Measurements from ENCODE around the gene ERCC4. TPM values are rescaled to one million over a fixed set of nuclear protein-coding genes. Genes with fewer than 3 reads are reported as not detected.

ERCC4 gene
- total and polyA plus RNA-seq, 4 donors, result 12.8 to 17.2 (median 14.7) TPM

DNA sequence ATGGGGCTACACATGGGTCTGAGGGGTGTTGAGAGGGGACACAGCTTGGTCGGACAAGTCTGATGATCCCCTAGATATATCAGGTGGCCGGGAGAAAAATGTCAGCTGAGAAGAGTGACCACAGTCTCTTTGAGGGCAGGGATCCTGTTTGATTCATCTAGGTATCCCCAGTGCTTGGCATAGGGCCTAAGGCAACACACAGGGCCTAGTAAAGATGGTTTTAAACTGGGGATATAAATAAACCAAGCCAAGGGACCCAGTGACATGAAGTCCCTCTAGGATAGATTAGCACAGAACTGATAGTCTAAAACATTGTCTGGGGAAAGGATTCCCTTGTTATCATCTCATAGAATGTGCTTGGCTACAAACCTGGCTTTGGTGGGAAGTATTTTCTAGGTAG lies 1.4 kb downstream of the ERCC4 start:
- H3K27me3 ChIP-seq (ENCODE audit: control insufficient read depth, insufficient read depth, low read length), result no peaks in the 10 kb centered on the region
- WGBS (ENCODE audit: insufficient coverage), result 100% methylated on average over 2 of the region's 2 CpGs
- DNase-seq (ENCODE audit: low read depth in 4 of 6, low spot score in 6 of 6), result no peak
- no peaks in the 10 kb centered on the region for H3K36me3 ChIP-seq (ENCODE audit: control insufficient read depth, insufficient read depth, low read length)
- peaks cover 13% of the 10 kb centered on the region for H3K4me1 ChIP-seq (ENCODE audit: control insufficient read depth, insufficient read depth, low read length)
- no peaks in the 10 kb centered on the region for H3K9me3 ChIP-seq (ENCODE audit: control insufficient read depth, insufficient read depth, low read length)
- H3K4me3 ChIP-seq (ENCODE audit: low read depth, low read length), result no peak overlapping the region
- no peak overlapping the region for H3K27ac ChIP-seq (ENCODE audit: low read depth, low read length)

DNA sequence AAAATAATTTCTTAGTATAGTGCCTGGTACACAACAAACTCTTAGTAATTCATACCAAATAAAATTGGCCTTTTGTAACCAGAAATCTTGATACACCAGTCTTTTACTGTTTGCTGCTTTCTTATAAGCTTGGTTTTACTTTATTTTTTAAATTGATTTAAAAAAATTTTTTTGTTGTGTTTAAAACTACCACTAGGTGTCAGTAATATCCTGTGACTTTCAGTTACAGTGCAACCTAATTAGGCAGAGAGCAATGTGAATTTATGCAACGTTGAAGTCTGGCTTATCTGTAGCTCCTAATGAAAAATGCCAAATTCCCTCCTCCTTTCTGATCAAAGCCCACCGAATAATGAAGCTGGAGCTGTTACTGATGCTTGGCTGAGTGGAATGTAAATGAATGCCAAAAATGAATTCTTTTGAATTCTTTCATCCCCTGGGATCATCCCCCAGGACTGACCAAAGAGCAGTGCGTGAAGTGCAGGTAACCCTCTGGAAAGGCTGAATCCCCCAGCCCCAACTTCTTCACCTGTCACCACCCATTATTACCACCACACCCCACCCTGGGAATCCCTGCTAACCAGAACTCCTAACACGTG lies 3.8 kb downstream of the ERCC4 start:
- H3K4me1 ChIP-seq (ENCODE audit: control insufficient read depth, insufficient read depth, low read length), result peaks cover 13% of the 10 kb centered on the region
- 80% methylated on average over 1 of the region's 4 CpGs for WGBS (ENCODE audit: insufficient coverage)
- no peaks in the 10 kb centered on the region for H3K36me3 ChIP-seq (ENCODE audit: control insufficient read depth, insufficient read depth, low read length)
- no peak overlapping the region for H3K4me3 ChIP-seq (ENCODE audit: low read depth, low read length)
- H3K27ac ChIP-seq (ENCODE audit: low read depth, low read length), result no peak overlapping the region
- DNase-seq (ENCODE audit: low read depth in 4 of 6, low spot score in 6 of 6), result peak in 5 of 6 donors; percentile 26 to 90 (median 38)
- no peaks in the 10 kb centered on the region for H3K27me3 ChIP-seq (ENCODE audit: control insufficient read depth, insufficient read depth, low read length)
- H3K9me3 ChIP-seq (ENCODE audit: control insufficient read depth, insufficient read depth, low read length), result no peaks in the 10 kb centered on the region

- Histone ChIP-seq H3K27me3 (ENCODE audit: control insufficient read depth, insufficient read depth, low read length) (no peaks in the 10 kb centered on the region), H3K9me3 (ENCODE audit: control insufficient read depth, insufficient read depth, low read length) (no peaks in the 10 kb centered on the region), H3K4me3 (ENCODE audit: low read depth, low read length) (no peak overlapping the region), H3K27ac (ENCODE audit: low read depth, low read length) (no peak overlapping the region), H3K36me3 (ENCODE audit: control insufficient read depth, insufficient read depth, low read length) (no peaks in the 10 kb centered on the region), H3K4me1 (ENCODE audit: control insufficient read depth, insufficient read depth, low read length) (no peaks in the 10 kb centered on the region)
- DNase-seq (ENCODE audit: low read depth in 4 of 6, low spot score in 6 of 6), result peak in 1 of 6 donors; percentile 57
- no CpG with 5 or more reads among the region's 4 CpGs for WGBS (ENCODE audit: insufficient coverage)
Measured at GRCh38 chr16:13926464-13926863, 6.5 kb downstream of the ERCC4 start.

DNA sequence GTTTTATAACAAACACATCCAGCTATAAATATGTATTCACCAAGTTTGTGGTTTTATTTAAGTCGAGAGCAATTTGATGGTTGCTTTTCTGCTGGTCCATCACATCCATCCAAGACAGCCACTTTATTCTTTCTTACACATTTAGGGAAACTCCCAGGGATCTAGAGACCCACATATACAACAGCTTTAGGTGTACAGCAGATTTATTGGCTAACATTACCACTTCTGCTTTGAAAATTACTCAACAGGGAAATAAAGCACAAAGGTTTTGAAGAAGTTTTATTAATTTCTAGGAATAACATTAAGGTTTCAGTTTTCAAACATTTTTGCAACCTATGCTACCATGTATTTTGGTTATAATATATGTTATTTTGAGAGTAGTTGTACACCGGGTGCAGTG lies 6.9 kb downstream of the ERCC4 start:
- no peak for DNase-seq (ENCODE audit: low read depth in 4 of 6, low spot score in 6 of 6)
- WGBS (ENCODE audit: insufficient coverage), result no CpG with 5 or more reads among the region's 2 CpGs
- no peak overlapping the region for H3K27ac ChIP-seq (ENCODE audit: low read depth, low read length)

DNA sequence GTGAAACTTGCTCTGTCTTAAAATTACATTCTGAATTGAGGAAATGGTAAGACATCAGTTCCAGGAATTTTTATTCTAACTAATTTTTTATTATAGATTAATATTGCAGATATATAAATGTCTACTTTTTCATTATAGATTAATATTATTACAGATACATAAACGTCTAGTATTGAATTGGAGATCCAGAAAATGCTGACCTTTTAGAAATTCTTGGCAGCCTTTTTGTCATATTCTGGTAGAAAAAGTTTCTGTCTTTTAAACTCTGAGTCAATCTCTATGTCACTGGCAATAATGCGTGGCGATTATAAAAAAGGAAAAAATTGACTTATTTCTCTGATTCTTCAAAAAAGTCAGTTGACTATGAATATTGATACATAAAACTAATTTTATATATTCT lies 8.7 kb downstream of the ERCC4 start:
- H3K27ac ChIP-seq (ENCODE audit: low read depth, low read length), result no peak overlapping the region
- H3K4me3 ChIP-seq (ENCODE audit: low read depth, low read length), result no peak overlapping the region
- no peak for DNase-seq (ENCODE audit: low read depth in 4 of 6, low spot score in 6 of 6)
- H3K9me3 ChIP-seq (ENCODE audit: control insufficient read depth, insufficient read depth, low read length), result no peaks in the 10 kb centered on the region
- no CpG with 5 or more reads among the region's 3 CpGs for WGBS (ENCODE audit: insufficient coverage)
- H3K36me3 ChIP-seq (ENCODE audit: control insufficient read depth, insufficient read depth, low read length), result no peaks in the 10 kb centered on the region
- H3K4me1 ChIP-seq (ENCODE audit: control insufficient read depth, insufficient read depth, low read length), result no peaks in the 10 kb centered on the region
- no peaks in the 10 kb centered on the region for H3K27me3 ChIP-seq (ENCODE audit: control insufficient read depth, insufficient read depth, low read length)

More for the DNA sequence above, 6.9 kb downstream of the ERCC4 start:
- H3K36me3 ChIP-seq (ENCODE audit: control insufficient read depth, insufficient read depth, low read length), result no peaks in the 10 kb centered on the region
- H3K4me3 ChIP-seq (ENCODE audit: low read depth, low read length), result no peak overlapping the region
- no peaks in the 10 kb centered on the region for H3K9me3 ChIP-seq (ENCODE audit: control insufficient read depth, insufficient read depth, low read length)
- no peaks in the 10 kb centered on the region for H3K4me1 ChIP-seq (ENCODE audit: control insufficient read depth, insufficient read depth, low read length)
- no peaks in the 10 kb centered on the region for H3K27me3 ChIP-seq (ENCODE audit: control insufficient read depth, insufficient read depth, low read length)

DNA sequence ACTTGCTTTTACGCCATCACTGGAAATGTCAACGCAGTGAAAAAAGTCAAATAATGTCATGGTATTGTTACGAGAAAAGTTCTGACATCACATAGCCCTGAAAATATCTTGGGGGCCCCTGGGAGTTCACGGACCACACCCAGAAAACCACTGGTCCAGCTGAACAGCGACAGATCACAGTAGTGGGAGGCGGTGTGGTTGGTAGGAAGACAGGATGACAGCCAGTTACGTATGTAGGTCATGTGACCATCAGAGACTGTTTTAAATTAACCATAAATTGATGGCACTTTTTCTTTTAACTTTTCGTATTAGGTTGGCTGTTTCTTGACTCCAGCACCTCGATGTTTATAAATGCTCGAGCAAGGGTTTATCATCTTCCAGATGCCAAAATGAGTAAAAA lies 11.9 kb downstream of the ERCC4 start:
- WGBS (ENCODE audit: insufficient coverage), result 93% methylated on average over 3 of the region's 10 CpGs
- H3K36me3 ChIP-seq (ENCODE audit: control insufficient read depth, insufficient read depth, low read length), result peaks cover 4% of the 10 kb centered on the region
- H3K4me1 ChIP-seq (ENCODE audit: control insufficient read depth, insufficient read depth, low read length), result no peaks in the 10 kb centered on the region
- H3K27ac ChIP-seq (ENCODE audit: low read depth, low read length), result no peak overlapping the region
- H3K27me3 ChIP-seq (ENCODE audit: control insufficient read depth, insufficient read depth, low read length), result no peaks in the 10 kb centered on the region
- DNase-seq (ENCODE audit: low read depth in 4 of 6, low spot score in 6 of 6), result no peak
- no peak overlapping the region for H3K4me3 ChIP-seq (ENCODE audit: low read depth, low read length)
- no peaks in the 10 kb centered on the region for H3K9me3 ChIP-seq (ENCODE audit: control insufficient read depth, insufficient read depth, low read length)

DNA sequence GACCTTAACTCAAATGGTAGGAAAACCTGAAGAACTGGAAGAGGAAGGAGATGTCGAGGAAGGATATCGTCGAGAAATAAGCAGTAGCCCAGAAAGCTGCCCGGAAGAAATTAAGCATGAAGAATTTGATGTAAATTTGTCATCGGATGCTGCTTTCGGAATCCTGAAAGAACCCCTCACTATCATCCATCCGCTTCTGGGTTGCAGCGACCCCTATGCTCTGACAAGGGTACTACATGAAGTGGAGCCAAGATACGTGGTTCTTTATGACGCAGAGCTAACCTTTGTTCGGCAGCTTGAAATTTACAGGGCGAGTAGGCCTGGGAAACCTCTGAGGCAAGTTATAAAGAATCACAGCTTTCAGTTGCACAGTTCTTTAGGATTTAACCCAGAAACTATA lies 15.5 kb downstream of the ERCC4 start:
- no peak overlapping the region for H3K27ac ChIP-seq (ENCODE audit: low read depth, low read length)

DNA sequence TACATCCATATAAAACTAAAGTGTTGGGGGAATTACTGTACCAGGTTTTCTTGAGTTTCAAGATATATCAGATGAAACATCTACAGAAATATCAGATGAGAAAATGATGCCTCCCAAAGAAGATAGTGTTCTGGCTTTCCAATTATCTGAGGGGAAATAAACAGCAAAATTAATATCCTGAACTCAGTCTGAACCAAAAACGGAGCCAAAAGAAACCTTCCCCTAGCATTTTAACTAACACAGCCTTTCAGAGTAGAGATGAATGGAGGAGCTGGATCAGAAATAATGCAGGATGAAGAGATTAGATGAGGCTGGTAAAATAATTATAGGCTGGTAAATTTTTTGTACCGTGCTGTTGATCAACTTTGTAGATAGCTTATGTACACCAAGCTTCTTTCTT lies 16.2 kb downstream of the ERCC4 start:
- H3K4me3 ChIP-seq (ENCODE audit: low read depth, low read length), result no peak overlapping the region
- H3K27ac ChIP-seq (ENCODE audit: low read depth, low read length), result no peak overlapping the region
- H3K27me3 ChIP-seq (ENCODE audit: control insufficient read depth, insufficient read depth, low read length), result no peaks in the 10 kb centered on the region
- no CpG with 5 or more reads among the region's 2 CpGs for WGBS (ENCODE audit: insufficient coverage)
- H3K9me3 ChIP-seq (ENCODE audit: control insufficient read depth, insufficient read depth, low read length), result no peaks in the 10 kb centered on the region
- no peaks in the 10 kb centered on the region for H3K4me1 ChIP-seq (ENCODE audit: control insufficient read depth, insufficient read depth, low read length)
- peak in 1 of 6 donors; percentile 39 for DNase-seq (ENCODE audit: low read depth in 4 of 6, low spot score in 6 of 6)
- H3K36me3 ChIP-seq (ENCODE audit: control insufficient read depth, insufficient read depth, low read length), result peaks cover 19% of the 10 kb centered on the region

More for the DNA sequence above, 15.5 kb downstream of the ERCC4 start:
- H3K4me3 ChIP-seq (ENCODE audit: low read depth, low read length), result no peak overlapping the region
- H3K9me3 ChIP-seq (ENCODE audit: control insufficient read depth, insufficient read depth, low read length), result no peaks in the 10 kb centered on the region
- no peaks in the 10 kb centered on the region for H3K27me3 ChIP-seq (ENCODE audit: control insufficient read depth, insufficient read depth, low read length)
- DNase-seq (ENCODE audit: low read depth in 4 of 6, low spot score in 6 of 6), result no peak
- peaks cover 18% of the 10 kb centered on the region for H3K36me3 ChIP-seq (ENCODE audit: control insufficient read depth, insufficient read depth, low read length)
- no peaks in the 10 kb centered on the region for H3K4me1 ChIP-seq (ENCODE audit: control insufficient read depth, insufficient read depth, low read length)
- WGBS (ENCODE audit: insufficient coverage), result 60% methylated on average over 6 of the region's 12 CpGs

GRCh38 chr16:13936596-13937081 lies 16.7 kb downstream of the ERCC4 start:
- WGBS (ENCODE audit: insufficient coverage), result 100% methylated on average over 1 of the region's 3 CpGs
- no peak overlapping the region for H3K27ac ChIP-seq (ENCODE audit: low read depth, low read length)

DNA sequence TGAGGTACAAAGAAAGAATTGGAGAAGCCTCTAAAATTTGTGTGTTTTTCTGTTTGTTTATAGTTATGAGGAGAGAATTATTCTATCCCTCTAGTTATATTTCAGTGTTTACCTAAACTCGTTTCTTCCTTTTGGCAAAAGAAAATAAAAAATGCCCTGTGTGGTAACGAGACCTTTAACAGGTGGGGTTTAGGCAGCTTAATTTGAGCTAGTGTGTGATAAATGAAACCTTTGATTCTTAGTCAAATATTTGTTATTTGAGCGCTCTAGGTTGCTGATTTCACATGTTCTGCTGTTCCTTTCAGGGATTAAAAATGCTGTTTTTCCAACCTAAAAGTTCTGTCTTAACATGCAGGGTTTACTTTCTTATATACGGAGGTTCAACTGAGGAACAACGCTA lies 17.5 kb downstream of the ERCC4 start:
- 67% methylated on average over 1 of the region's 5 CpGs for WGBS (ENCODE audit: insufficient coverage)
- Histone ChIP-seq H3K4me3 (ENCODE audit: low read depth, low read length) (no peak overlapping the region), H3K27me3 (ENCODE audit: control insufficient read depth, insufficient read depth, low read length) (no peaks in the 10 kb centered on the region), H3K27ac (ENCODE audit: low read depth, low read length) (no peak overlapping the region), H3K4me1 (ENCODE audit: control insufficient read depth, insufficient read depth, low read length) (no peaks in the 10 kb centered on the region), H3K9me3 (ENCODE audit: control insufficient read depth, insufficient read depth, low read length) (no peaks in the 10 kb centered on the region), H3K36me3 (ENCODE audit: control insufficient read depth, insufficient read depth, low read length) (peaks cover 19% of the 10 kb centered on the region)
- no peak for DNase-seq (ENCODE audit: low read depth in 4 of 6, low spot score in 6 of 6)

More at GRCh38 chr16:13936596-13937081, 16.7 kb downstream of the ERCC4 start:
- no peaks in the 10 kb centered on the region for H3K4me1 ChIP-seq (ENCODE audit: control insufficient read depth, insufficient read depth, low read length)
- no peaks in the 10 kb centered on the region for H3K9me3 ChIP-seq (ENCODE audit: control insufficient read depth, insufficient read depth, low read length)
- DNase-seq (ENCODE audit: low read depth in 4 of 6, low spot score in 6 of 6), result no peak
- H3K27me3 ChIP-seq (ENCODE audit: control insufficient read depth, insufficient read depth, low read length), result no peaks in the 10 kb centered on the region
- H3K4me3 ChIP-seq (ENCODE audit: low read depth, low read length), result no peak overlapping the region
- H3K36me3 ChIP-seq (ENCODE audit: control insufficient read depth, insufficient read depth, low read length), result peaks cover 19% of the 10 kb centered on the region

All from spinal cord (tissue), 10 donors.